ENCODE data around the gene PLK5. TPM values are rescaled to one million over a fixed set of nuclear protein-coding genes. Genes with fewer than 3 reads are reported as not detected.

The PLK5 gene
- total and polyA plus RNA-seq, 4 donors: 0.03 TPM; not detected in 3

DNA sequence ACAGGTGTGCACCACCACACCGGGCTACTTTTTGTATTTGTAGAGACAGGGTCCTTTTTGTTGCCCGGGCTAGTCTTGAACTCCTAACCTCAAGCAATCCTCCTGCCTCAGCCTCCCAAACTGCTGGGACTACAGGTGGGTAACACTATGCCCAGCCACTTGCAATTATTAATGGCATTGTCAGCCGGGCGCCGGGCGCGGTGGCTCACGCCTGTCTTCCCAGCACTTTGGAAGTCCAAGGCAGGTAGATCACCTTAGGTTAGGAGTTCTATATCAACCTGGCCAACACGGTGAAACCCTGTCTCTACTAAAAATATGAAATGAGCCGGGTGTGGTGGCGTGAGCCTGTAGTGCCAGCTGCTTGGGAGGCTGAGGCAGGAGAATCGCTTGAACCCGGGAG is 47.0 kb downstream of the PLK5 start:
- WGBS: 96% methylated on average over 13 of the region's 13 CpGs
- TF ChIP-seq, protein P1, sequence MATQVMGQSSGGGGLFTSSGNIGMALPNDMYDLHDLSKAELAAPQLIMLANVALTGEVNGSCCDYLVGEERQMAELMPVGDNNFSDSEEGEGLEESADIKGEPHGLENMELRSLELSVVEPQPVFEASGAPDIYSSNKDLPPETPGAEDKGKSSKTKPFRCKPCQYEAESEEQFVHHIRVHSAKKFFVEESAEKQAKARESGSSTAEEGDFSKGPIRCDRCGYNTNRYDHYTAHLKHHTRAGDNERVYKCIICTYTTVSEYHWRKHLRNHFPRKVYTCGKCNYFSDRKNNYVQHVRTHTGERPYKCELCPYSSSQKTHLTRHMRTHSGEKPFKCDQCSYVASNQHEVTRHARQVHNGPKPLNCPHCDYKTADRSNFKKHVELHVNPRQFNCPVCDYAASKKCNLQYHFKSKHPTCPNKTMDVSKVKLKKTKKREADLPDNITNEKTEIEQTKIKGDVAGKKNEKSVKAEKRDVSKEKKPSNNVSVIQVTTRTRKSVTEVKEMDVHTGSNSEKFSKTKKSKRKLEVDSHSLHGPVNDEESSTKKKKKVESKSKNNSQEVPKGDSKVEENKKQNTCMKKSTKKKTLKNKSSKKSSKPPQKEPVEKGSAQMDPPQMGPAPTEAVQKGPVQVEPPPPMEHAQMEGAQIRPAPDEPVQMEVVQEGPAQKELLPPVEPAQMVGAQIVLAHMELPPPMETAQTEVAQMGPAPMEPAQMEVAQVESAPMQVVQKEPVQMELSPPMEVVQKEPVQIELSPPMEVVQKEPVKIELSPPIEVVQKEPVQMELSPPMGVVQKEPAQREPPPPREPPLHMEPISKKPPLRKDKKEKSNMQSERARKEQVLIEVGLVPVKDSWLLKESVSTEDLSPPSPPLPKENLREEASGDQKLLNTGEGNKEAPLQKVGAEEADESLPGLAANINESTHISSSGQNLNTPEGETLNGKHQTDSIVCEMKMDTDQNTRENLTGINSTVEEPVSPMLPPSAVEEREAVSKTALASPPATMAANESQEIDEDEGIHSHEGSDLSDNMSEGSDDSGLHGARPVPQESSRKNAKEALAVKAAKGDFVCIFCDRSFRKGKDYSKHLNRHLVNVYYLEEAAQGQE (IDR thresholded peaks at IDR 0.05): no peak
- TF ChIP-seq SP1 (IDR thresholded peaks at IDR 0.05) (no peak), HNF4G (IDR thresholded peaks at IDR 0.05) (no peak), HNF4A (conservative IDR thresholded peaks at IDR 0.05) (no peak), YY1 (IDR thresholded peaks at IDR 0.05) (no peak), FOXA2 (IDR thresholded peaks at IDR 0.05) (no peak), EGR1 (IDR thresholded peaks at IDR 0.05; ENCODE audit: low read depth in 2 of 2) (no peak), TAF1 (conservative IDR thresholded peaks at IDR 0.05) (no peak), GABPA (IDR thresholded peaks at IDR 0.05 in 1 of 2, conservative IDR thresholded peaks at IDR 0.05 in 1 of 2) (no peak), ATF3 (IDR thresholded peaks at IDR 0.05) (no peak), NR2F2 (IDR thresholded peaks at IDR 0.05) (no peak), JUND (IDR thresholded peaks at IDR 0.05) (no peak), FOXA1 (IDR thresholded peaks at IDR 0.05) (no peak), MAX (IDR thresholded peaks at IDR 0.05) (no peak), ZBTB33 (IDR thresholded peaks at IDR 0.05) (no peak), RAD21 (IDR thresholded peaks at IDR 0.05) (no peak), RXRA (IDR thresholded peaks at IDR 0.05) (no peak)
- TF ChIP-seq, protein P2, sequence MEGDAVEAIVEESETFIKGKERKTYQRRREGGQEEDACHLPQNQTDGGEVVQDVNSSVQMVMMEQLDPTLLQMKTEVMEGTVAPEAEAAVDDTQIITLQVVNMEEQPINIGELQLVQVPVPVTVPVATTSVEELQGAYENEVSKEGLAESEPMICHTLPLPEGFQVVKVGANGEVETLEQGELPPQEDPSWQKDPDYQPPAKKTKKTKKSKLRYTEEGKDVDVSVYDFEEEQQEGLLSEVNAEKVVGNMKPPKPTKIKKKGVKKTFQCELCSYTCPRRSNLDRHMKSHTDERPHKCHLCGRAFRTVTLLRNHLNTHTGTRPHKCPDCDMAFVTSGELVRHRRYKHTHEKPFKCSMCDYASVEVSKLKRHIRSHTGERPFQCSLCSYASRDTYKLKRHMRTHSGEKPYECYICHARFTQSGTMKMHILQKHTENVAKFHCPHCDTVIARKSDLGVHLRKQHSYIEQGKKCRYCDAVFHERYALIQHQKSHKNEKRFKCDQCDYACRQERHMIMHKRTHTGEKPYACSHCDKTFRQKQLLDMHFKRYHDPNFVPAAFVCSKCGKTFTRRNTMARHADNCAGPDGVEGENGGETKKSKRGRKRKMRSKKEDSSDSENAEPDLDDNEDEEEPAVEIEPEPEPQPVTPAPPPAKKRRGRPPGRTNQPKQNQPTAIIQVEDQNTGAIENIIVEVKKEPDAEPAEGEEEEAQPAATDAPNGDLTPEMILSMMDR (IDR thresholded peaks at IDR 0.05; ENCODE audit: low read depth, low read length, missing input control): no peak
- no peak overlapping the region for H3K9ac ChIP-seq (ENCODE audit: low read depth in 1 of 2, low read length in 2 of 2)
- no peak overlapping the region for H3K4me3 ChIP-seq (ENCODE audit: low read depth in 1 of 3, low read length in 3 of 3)
- H3K4me1 ChIP-seq (ENCODE audit: control insufficient read depth in 4 of 4, insufficient read depth in 4 of 4, low read length in 3 of 4): peaks cover 0 to 12% (median 8%) of the 10 kb centered on the region in 4 donors
- no peak for DNase-seq (ENCODE audit: low spot score)
- no peaks in the 10 kb centered on the region for H3K36me3 ChIP-seq (ENCODE audit: control insufficient read depth in 4 of 4, insufficient read depth in 3 of 4, low read depth in 1 of 4, low read length in 3 of 4)
- H3K27me3 ChIP-seq (ENCODE audit: control insufficient read depth in 4 of 4, insufficient read depth in 4 of 4, low read length in 3 of 4): no peaks in the 10 kb centered on the region
- H3K27ac ChIP-seq (ENCODE audit: low read depth in 1 of 2, low read length in 2 of 2): no peak overlapping the region
- H3K9me3 ChIP-seq (ENCODE audit: control insufficient read depth in 4 of 4, low read length in 3 of 4): no peaks in the 10 kb centered on the region
